Muscle of leg (tissue), 11 donors: Measurements from ENCODE around the gene SRGAP3. TPM values are rescaled to one million over a fixed set of nuclear protein-coding genes. Genes with fewer than 3 reads are reported as not detected.

Source experiments
- DNase-seq: peaks from one replicate; pipeline ENCODE4 v3.0.0; 2013
- H3K27ac ChIP-seq: one replicate; pipeline ENCODE4 v1.5.1; 2013; ENCODE audit warnings: mild to moderate bottlenecking, low read length, control low read depth
- H3K27me3 ChIP-seq: one replicate; pipeline ENCODE4 v1.6.1; 2013; ENCODE audit warnings: low read length; ENCODE audit not compliant: control insufficient read depth, insufficient read depth
- H3K36me3 ChIP-seq: one replicate; pipeline ENCODE4 v1.6.1; 2013; ENCODE audit warnings: low read length; ENCODE audit not compliant: control insufficient read depth, insufficient read depth
- H3K4me1 ChIP-seq: one replicate; pipeline ENCODE4 v1.6.1; 2013; ENCODE audit warnings: low read length; ENCODE audit not compliant: control insufficient read depth, insufficient read depth
- H3K4me3 ChIP-seq: one replicate; pipeline ENCODE4 v1.5.1; 2013; ENCODE audit warnings: low read length, control low read depth
- H3K9me3 ChIP-seq: replicated peaks from 2 replicates; pipeline ENCODE4 v1.6.1; 2013; ENCODE audit warnings: low read depth, low read length; ENCODE audit not compliant: control insufficient read depth
- WGBS: methylation state at CpG from one replicate; pipeline ENCODE4 v1.1.5; 2013; ENCODE audit warnings: missing lambda C conversion rate; ENCODE audit not compliant: insufficient coverage; 5-methylcytosine and 5-hydroxymethylcytosine counted together
- polyA plus RNA-seq, 8 donors: library from polyadenylated mRNA; unstranded; fragments of 120-200 nt; gene quantifications; one replicate each; pipeline versions ENCODE4 v1.2.1 to v1.2.3, GENCODE V29; 2013; ENCODE audit warnings: inconsistent platforms in 1 of 8, low replicate concordance in 1 of 8; ENCODE audit not compliant: insufficient read length in 8 of 8, insufficient read depth in 1 of 8
- total RNA-seq: library from RNA; stranded (reverse); fragments of 120-200 nt; gene quantifications from one replicate; pipeline ENCODE4 v1.2.4, GENCODE V29; 2013

The SRGAP3 gene
- total and polyA plus RNA-seq, 9 donors, result 16.2 to 25.7 (median 20.2) TPM

- Histone ChIP-seq H3K36me3 (no peaks in the 10 kb centered on the region), H3K27ac (no peak overlapping the region), H3K9me3 (no peaks in the 10 kb centered on the region), H3K4me1 (peaks cover 15% of the 10 kb centered on the region), H3K27me3 (peaks cover 2% of the 10 kb centered on the region), H3K4me3 (no peak overlapping the region)
- WGBS, result no CpG with 5 or more reads among the region's 1 CpG
- DNase-seq, result no peak
Observed at GRCh38 chr3:9244495-9245183, 4.8 kb downstream of the SRGAP3 start.

DNA sequence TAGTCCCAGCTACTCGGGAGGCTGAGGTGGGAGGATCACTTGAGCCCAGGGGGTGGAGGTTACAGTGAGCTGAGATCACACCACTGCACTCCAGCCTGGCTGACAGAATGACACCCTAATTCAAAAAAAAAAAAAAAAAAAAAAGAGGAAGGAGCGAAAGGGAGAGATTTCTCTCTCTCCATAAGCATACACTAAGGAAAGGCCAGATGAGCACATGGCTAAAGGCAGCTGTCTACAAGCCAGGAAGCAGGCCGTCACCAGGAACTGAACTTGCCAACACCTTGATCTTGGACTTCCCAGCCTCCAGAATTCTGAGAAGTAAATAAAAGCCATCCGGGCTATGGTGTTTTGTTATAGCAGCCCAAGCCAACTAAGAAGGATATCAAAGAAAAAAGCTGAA is 7.5 kb downstream of the SRGAP3 start:
- no peak overlapping the region for H3K4me3 ChIP-seq
- no peaks in the 10 kb centered on the region for H3K27me3 ChIP-seq
- H3K9me3 ChIP-seq, result no peaks in the 10 kb centered on the region
- peaks cover 10% of the 10 kb centered on the region for H3K4me1 ChIP-seq
- no CpG with 5 or more reads among the region's 4 CpGs for WGBS
- no peak for DNase-seq
- H3K27ac ChIP-seq, result no peak overlapping the region
- H3K36me3 ChIP-seq, result no peaks in the 10 kb centered on the region

- H3K27ac ChIP-seq, result no peak overlapping the region
- no CpG with 5 or more reads among the region's 1 CpG for WGBS
- no peaks in the 10 kb centered on the region for H3K36me3 ChIP-seq
- no peak overlapping the region for H3K4me3 ChIP-seq
- DNase-seq, result peak; percentile 56
- peaks cover 9% of the 10 kb centered on the region for H3K4me1 ChIP-seq
- H3K27me3 ChIP-seq, result no peaks in the 10 kb centered on the region
- H3K9me3 ChIP-seq, result no peaks in the 10 kb centered on the region
Observed at GRCh38 chr3:9239680-9240079, 9.8 kb downstream of the SRGAP3 start.

GRCh38 chr3:9238721-9239295 is 10.6 kb downstream of the SRGAP3 start:
- Histone ChIP-seq H3K4me1 (peaks cover 18% of the 10 kb centered on the region), H3K36me3 (no peaks in the 10 kb centered on the region), H3K4me3 (no peak overlapping the region), H3K27ac (no peak overlapping the region), H3K27me3 (no peaks in the 10 kb centered on the region), H3K9me3 (no peaks in the 10 kb centered on the region)
- 100% methylated on average over 1 of the region's 4 CpGs for WGBS
- no peak for DNase-seq

DNA sequence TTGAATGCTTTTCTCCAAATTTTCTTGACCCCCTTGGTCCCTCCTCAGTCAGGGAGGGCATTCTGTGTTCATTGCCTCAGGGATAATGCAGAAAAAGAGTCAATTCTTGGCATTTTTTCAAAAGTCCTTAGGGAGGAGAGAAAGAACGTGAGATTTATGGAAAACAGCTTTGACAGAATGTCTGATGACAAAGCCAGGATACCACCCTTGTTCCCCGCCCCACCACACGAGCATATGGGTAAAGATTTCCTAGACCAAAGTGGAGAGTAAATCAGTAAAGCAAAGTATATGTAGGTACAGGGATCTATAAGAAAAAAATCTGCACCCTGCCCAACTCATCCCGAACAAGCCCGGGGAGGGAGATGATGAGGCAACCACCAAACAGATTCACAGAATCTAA is 11.2 kb downstream of the SRGAP3 start:
- no CpG with 5 or more reads among the region's 5 CpGs for WGBS
- no peaks in the 10 kb centered on the region for H3K9me3 ChIP-seq

DNA sequence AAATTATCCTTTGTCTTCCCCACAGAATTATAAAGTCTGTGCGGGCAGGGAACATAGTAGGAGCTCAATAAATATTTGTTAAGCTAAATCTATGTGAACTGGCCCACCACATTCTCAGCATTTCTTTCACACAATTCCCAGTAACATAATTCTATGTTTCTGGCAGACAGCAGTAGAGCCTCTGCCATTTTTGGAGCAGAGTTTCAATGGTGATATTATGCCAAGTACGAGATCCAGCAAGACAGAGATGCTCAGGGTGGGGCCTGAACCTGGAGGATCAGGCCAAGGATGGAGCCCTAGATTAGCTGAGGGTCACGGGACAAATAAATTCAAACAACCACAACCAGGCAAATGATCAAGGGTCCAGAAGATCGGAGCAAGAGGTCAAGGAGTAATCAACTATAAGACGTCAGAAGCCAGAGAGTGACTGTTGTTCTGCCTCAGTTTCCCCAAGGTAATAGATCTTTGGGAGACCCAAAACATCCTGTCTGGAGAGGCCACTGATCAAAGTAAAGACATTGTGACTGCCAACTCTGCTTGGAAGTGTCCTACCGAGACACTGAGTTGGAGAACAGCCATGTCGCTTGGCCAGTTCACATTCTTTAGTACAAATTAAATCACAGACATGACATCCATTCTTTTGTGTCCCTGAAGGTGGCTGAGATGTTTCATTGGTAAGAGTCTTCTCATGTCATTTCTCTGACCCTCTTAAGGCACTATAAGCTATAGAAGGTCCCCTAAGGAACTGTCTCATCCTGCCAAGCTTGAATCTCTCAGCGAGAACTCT is 15.4 kb downstream of the SRGAP3 start:
- 46% methylated on average over 2 of the region's 8 CpGs for WGBS
- no peaks in the 10 kb centered on the region for H3K27me3 ChIP-seq
- H3K36me3 ChIP-seq, result no peaks in the 10 kb centered on the region
- no peak overlapping the region for H3K4me3 ChIP-seq
- peak overlapping the region; percentile 35 for H3K27ac ChIP-seq
- DNase-seq, result peak; percentile 57
- no peaks in the 10 kb centered on the region for H3K9me3 ChIP-seq
- H3K4me1 ChIP-seq, result peaks cover 49% of the 10 kb centered on the region

More for the DNA sequence above, 11.2 kb downstream of the SRGAP3 start:
- DNase-seq, result no peak
- Histone ChIP-seq H3K27me3 (no peaks in the 10 kb centered on the region), H3K4me1 (peaks cover 18% of the 10 kb centered on the region), H3K4me3 (no peak overlapping the region), H3K36me3 (no peaks in the 10 kb centered on the region), H3K27ac (no peak overlapping the region)

DNA sequence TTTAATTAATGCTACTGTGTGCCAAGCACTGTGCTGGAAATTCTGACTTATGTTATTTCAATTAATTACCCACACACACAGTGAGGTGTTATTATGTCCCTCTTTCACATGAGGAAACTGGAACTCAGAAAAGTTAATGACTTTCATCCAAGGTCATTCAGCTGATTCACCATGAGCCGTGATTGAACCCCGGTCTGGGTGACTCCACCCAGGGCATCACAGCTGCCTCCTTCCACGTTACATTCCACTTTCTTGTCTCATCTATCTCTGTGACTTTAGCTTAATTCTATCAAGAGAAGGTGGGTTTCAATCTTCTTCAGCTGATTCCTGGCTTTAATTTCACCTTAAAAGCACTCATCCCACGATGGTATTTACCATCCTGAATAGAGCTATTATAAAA is 16.3 kb downstream of the SRGAP3 start:
- H3K27me3 ChIP-seq, result no peaks in the 10 kb centered on the region

GRCh38 chr3:9231937-9232336 is 17.5 kb downstream of the SRGAP3 start:
- H3K4me1 ChIP-seq, result peaks cover 46% of the 10 kb centered on the region
- no peaks in the 10 kb centered on the region for H3K27me3 ChIP-seq
- DNase-seq, result peak; percentile 70
- H3K9me3 ChIP-seq, result no peaks in the 10 kb centered on the region
- no peak overlapping the region for H3K4me3 ChIP-seq
- H3K27ac ChIP-seq, result peak overlapping the region; percentile 79
- 14% methylated on average over 1 of the region's 7 CpGs for WGBS
- no peaks in the 10 kb centered on the region for H3K36me3 ChIP-seq

More for the DNA sequence above, 16.3 kb downstream of the SRGAP3 start:
- H3K36me3 ChIP-seq, result no peaks in the 10 kb centered on the region
- H3K27ac ChIP-seq, result peak overlapping the region; percentile 79
- no peak for DNase-seq
- H3K4me3 ChIP-seq, result no peak overlapping the region
- H3K9me3 ChIP-seq, result no peaks in the 10 kb centered on the region
- H3K4me1 ChIP-seq, result peaks cover 45% of the 10 kb centered on the region
- 92% methylated on average over 2 of the region's 4 CpGs for WGBS

DNA sequence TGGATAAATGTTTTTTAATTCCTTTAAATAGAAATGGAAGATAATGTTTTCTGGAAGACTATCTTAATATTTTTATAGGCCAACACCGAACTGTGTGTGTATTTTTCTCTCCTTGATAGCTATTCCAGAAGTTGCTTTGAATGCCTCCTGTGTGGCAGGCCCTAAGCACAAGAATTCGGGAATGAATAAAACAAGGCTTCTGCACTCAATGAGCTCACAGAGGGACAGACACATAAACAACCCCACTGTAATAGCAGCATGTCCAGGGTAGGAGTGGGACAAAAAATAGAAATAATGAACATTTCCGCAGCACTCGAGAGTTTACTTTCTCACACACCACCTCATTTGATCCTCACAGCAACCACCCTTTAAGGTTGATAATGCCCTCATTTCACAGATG is 18.0 kb downstream of the SRGAP3 start:
- DNase-seq, result peak; percentile 72
- peaks cover 48% of the 10 kb centered on the region for H3K4me1 ChIP-seq
- H3K27ac ChIP-seq, result peak overlapping the region; percentile 79
- H3K9me3 ChIP-seq, result no peaks in the 10 kb centered on the region
- WGBS, result no CpG with 5 or more reads among the region's 4 CpGs
- H3K27me3 ChIP-seq, result no peaks in the 10 kb centered on the region
- H3K36me3 ChIP-seq, result no peaks in the 10 kb centered on the region
- H3K4me3 ChIP-seq, result no peak overlapping the region

- Histone ChIP-seq H3K4me3 (no peak overlapping the region), H3K9me3 (no peaks in the 10 kb centered on the region), H3K36me3 (no peaks in the 10 kb centered on the region), H3K27ac (peak overlapping the region; percentile 69), H3K27me3 (no peaks in the 10 kb centered on the region), H3K4me1 (peaks cover 48% of the 10 kb centered on the region)
- peak; percentile 88 for DNase-seq
- WGBS, result no CpG with 5 or more reads among the region's 6 CpGs
Observed at GRCh38 chr3:9231006-9231405, 18.4 kb downstream of the SRGAP3 start.
